ENCODE measurements around the gene GRB10.

DNA sequence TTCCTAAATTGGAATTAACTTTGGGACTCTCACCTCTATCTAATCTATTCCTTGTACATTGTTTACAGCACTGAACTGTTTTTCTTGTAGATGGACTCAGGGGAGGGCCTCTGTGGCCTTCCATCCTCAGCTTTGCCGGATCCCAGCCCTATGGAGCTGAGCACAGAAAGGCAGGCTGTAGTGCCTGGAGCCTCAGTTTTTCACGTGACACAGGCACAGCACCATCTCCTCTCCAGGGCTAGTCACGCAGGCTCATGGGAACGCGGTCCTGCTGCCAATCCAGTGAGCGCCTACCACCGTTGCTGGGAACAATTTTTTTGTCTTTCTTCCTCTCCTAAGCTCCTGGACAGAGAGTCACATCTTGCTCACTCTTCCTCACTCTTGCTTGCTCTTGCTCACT is 141.9 kb downstream of the GRB10 start:
- no peak for TF ChIP-seq POLR2A (IDR thresholded peaks at IDR 0.05)
- TF ChIP-seq CTCF (IDR thresholded peaks at IDR 0.05), result no peak

Data from Peyer's patch (tissue), 4 donors.